AG09319 (cell line): Measurements from ENCODE around the gene ACSS3.

ENCODE experiments used
- DNase-seq: peaks from one replicate; pipeline ENCODE4 v3.0.0-alpha.2; 2010; ENCODE audit warnings: low read depth; ENCODE audit errors: extremely low read depth
- TF ChIP-seq, protein P1 (sequence below): IDR thresholded peaks from 2 replicates; pipeline ENCODE4 v1.5.1; 2011; ENCODE audit warnings: low read depth, mild to moderate bottlenecking, inconsistent platforms, low read length, moderate library complexity

The ACSS3 gene

DNA sequence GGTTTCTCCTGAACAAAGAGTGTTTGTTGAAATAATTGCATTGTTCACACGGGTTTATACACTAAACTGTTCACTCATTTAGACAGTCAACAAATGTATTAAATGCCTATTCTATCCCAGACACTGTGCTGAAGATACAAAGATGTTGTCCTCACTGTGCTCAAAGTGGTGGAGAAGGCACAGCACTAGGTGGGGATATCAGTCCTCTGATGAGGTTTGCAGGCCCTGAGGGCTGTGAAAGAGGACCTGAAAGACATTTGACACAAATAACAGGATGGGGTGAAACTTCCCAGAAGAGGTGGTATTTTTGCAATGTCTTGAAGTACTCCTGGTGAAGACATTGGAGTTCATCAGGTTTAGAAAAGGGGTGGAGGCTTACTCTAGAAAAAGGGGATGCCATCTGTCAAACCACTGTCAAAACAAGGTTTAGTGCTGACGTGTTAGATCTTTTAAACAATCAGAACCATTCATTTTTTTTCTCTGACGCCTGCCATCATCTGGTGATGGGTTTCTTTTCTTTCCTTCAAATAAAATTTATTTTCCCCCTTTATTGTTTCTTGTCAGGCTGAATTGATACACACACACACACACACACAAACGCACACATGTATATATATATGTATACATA, 69.5 kb downstream of the ACSS3 start:
- TF ChIP-seq, protein P1, sequence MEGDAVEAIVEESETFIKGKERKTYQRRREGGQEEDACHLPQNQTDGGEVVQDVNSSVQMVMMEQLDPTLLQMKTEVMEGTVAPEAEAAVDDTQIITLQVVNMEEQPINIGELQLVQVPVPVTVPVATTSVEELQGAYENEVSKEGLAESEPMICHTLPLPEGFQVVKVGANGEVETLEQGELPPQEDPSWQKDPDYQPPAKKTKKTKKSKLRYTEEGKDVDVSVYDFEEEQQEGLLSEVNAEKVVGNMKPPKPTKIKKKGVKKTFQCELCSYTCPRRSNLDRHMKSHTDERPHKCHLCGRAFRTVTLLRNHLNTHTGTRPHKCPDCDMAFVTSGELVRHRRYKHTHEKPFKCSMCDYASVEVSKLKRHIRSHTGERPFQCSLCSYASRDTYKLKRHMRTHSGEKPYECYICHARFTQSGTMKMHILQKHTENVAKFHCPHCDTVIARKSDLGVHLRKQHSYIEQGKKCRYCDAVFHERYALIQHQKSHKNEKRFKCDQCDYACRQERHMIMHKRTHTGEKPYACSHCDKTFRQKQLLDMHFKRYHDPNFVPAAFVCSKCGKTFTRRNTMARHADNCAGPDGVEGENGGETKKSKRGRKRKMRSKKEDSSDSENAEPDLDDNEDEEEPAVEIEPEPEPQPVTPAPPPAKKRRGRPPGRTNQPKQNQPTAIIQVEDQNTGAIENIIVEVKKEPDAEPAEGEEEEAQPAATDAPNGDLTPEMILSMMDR, result no peak
- DNase-seq, result no peak

DNA sequence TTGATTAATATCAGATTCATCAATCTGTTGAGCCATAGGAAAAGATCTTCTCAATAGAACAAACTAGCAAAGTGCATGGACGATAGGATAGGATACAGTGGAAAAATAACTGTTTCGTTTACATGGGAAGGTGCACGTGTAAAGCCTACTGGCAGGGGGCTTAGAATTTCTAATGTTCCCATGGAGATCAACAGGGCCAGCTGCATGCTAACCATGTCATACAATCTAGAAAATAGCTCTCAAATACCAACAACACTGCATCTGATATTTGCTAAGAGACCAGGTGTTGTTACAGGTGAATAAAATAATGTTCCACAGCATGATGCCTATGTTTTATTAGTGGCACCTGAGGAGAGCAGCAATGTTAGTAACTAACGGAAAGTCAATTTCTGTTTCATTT, 72.5 kb downstream of the ACSS3 start:
- TF ChIP-seq, protein P1, result no peak
- no peak for DNase-seq

GRCh38 chr12:81159856-81160255, 82.0 kb downstream of the ACSS3 start:
- no peak for DNase-seq

GRCh38 chr12:81161680-81162079, 83.8 kb downstream of the ACSS3 start:
- TF ChIP-seq, protein P1, result no peak
- no peak for DNase-seq

More at GRCh38 chr12:81159856-81160255, 82.0 kb downstream of the ACSS3 start:
- TF ChIP-seq, protein P1, result no peak

DNA sequence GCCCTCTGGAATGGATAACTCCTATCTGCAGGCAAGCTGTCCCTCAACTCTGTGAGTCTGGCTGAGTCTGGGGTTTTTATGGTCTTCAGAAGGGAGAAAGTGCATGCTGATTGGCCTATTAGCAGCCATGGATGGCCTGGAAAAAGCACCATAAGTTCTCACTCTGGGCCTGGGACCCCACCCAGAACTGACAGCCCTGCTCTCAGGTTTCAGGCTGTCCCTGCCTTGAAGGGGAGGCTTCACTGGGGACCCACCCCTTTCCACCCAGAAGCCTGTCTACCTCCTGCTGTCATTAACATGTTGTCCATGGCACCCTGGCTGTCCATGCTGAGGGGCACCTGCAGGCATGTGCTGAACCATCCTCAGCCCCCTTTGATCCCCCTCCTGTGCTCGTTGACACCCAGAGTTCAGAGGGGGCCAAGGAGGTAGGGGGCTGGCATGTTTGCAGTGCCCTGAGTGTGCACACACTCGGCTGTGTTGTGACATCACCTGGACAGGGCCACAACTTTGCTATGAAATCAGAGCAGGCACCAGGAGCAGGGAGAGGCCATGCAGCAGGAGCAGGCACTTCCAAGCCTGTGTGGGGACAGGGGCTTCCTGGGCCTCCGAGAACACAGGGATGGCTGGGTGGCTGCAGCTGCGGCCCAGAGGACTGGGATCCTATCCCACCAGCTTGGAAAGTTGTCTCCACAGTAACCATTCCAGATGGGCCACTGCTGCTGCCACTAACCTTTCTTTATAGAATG, 84.7 kb downstream of the ACSS3 start:
- DNase-seq, result no peak
- TF ChIP-seq, protein P1, result no peak

- no peak for DNase-seq
- TF ChIP-seq, protein P1, result no peak
These were observed 86.9 kb downstream of the ACSS3 start for GRCh38 chr12:81164827-81165226.

GRCh38 chr12:81166790-81167189, 88.9 kb downstream of the ACSS3 start:
- DNase-seq, result no peak
- TF ChIP-seq, protein P1, result no peak
